NCI-H2029 treated with DMSO at 0.1 percent for 48 hours (cell line): ENCODE measurements around the gene CUEDC2.

Source experiments
- DNase-seq: peaks from one replicate; lab custom pipeline; 2025; lab: John Stamatoyannopoulos, UW

The CUEDC2 gene

GRCh38 chr10:102409604-102410428 lies 22.6 kb downstream of the CUEDC2 start:
- DNase-seq = no peak

GRCh38 chr10:102408728-102409603 lies 23.4 kb downstream of the CUEDC2 start:
- DNase-seq = no peak

- DNase-seq = no peak
These were observed 24.1 kb downstream of the CUEDC2 start for GRCh38 chr10:102408131-102408727.

GRCh38 chr10:102407425-102408130 lies 24.8 kb downstream of the CUEDC2 start:
- DNase-seq = no peak

- no peak for DNase-seq
These were observed 25.6 kb downstream of the CUEDC2 start for GRCh38 chr10:102406815-102407214.

- no peak for DNase-seq
These were observed 26.7 kb downstream of the CUEDC2 start for GRCh38 chr10:102405632-102406031.

GRCh38 chr10:102405108-102405571 lies 27.2 kb downstream of the CUEDC2 start:
- no peak for DNase-seq

- DNase-seq = no peak
These were observed 27.8 kb downstream of the CUEDC2 start for GRCh38 chr10:102404361-102405107.

- DNase-seq = no peak
These were observed 29.3 kb downstream of the CUEDC2 start for GRCh38 chr10:102403115-102403514.

GRCh38 chr10:102402512-102402896 lies 29.9 kb downstream of the CUEDC2 start:
- no peak for DNase-seq

- no peak for DNase-seq
These were observed 30.5 kb downstream of the CUEDC2 start for GRCh38 chr10:102401735-102402511.

- DNase-seq = no peak
These were observed 31.1 kb downstream of the CUEDC2 start for GRCh38 chr10:102401342-102401654.

- no peak for DNase-seq
These were observed 31.6 kb downstream of the CUEDC2 start for GRCh38 chr10:102400598-102401341.

GRCh38 chr10:102400076-102400475 lies 32.3 kb downstream of the CUEDC2 start:
- no peak for DNase-seq

- DNase-seq = no peak
These were observed 33.0 kb downstream of the CUEDC2 start for GRCh38 chr10:102399217-102400021.

GRCh38 chr10:102398172-102399020 lies 34.0 kb downstream of the CUEDC2 start:
- DNase-seq = no peak

- DNase-seq = no peak
These were observed 34.9 kb downstream of the CUEDC2 start for GRCh38 chr10:102397222-102398171.
